Ovary (tissue), 3 donors: ENCODE results near the gene COL25A1.

Experiments
- CTCF ChIP-seq, 3 donors: fragments of 450-650 bp in 2 of 3; fragments of 200-600 bp in 1 of 3; IDR thresholded peaks; one replicate each; pipeline versions ENCODE4 v1.5.1 to v1.8.0; 2016 to 2022; ENCODE audit warnings: antibody characterized with exemption in 3 of 3, mild to moderate bottlenecking in 1 of 3
- EP300 ChIP-seq: sonication (generic); formaldehyde crosslinking; IDR thresholded peaks from one replicate; pipeline ENCODE4 v1.6.1; 2017; ENCODE audit warnings: antibody characterized with exemption
- donor health status: DM: no; HTN: no; CAD: no.

GRCh38 chr4:109207898-109208297 lies 94.6 kb downstream of the COL25A1 start:
- TF ChIP-seq CTCF (IDR thresholded peaks at IDR 0.05) (no peak), EP300 (no peak)
